GM10266 (cell line): Measurements from ENCODE around the gene PPP2R3C.
A peak's percentile ranks its signal among the peaks of the same experiment; 100 is the strongest.
"Not testable (repeated sequence)": the region's sequence is repeated elsewhere in the genome, so short reads cannot be mapped to it uniquely, and the experiment has no call there.

Experiments used
- DNase-seq: peaks from one replicate; pipeline ENCODE4 v3.0.0; 2012; ENCODE audit errors: extremely low spot score
- TF ChIP-seq, protein P1 (sequence below): IDR thresholded peaks from 2 replicates; pipeline ENCODE4 v1.5.1; 2012; ENCODE audit warnings: mild to moderate bottlenecking, low read depth; ENCODE audit not compliant: control insufficient read depth, insufficient read depth; ENCODE audit errors: missing control alignments

PPP2R3C gene

DNA sequence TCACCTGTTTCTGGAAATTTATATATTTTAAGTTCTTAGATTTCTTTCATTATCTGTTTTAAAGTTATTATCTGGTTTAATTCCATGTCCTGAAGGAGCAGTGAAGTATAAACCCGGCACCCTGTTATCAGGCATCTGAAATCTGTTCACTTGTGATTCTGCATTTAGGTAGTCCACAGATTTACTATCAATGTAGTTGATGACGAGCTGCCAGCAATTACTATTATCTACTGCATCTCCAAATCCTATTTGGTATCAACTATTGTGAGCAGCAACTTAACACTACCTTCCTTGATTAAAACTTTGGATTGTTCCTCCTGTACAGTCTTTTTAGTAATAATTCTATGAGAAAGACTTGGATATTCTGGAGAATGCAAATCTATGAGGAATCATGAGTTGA is 36.7 kb upstream of the PPP2R3C start:
- TF ChIP-seq, protein P1, sequence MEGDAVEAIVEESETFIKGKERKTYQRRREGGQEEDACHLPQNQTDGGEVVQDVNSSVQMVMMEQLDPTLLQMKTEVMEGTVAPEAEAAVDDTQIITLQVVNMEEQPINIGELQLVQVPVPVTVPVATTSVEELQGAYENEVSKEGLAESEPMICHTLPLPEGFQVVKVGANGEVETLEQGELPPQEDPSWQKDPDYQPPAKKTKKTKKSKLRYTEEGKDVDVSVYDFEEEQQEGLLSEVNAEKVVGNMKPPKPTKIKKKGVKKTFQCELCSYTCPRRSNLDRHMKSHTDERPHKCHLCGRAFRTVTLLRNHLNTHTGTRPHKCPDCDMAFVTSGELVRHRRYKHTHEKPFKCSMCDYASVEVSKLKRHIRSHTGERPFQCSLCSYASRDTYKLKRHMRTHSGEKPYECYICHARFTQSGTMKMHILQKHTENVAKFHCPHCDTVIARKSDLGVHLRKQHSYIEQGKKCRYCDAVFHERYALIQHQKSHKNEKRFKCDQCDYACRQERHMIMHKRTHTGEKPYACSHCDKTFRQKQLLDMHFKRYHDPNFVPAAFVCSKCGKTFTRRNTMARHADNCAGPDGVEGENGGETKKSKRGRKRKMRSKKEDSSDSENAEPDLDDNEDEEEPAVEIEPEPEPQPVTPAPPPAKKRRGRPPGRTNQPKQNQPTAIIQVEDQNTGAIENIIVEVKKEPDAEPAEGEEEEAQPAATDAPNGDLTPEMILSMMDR: no peak

DNA sequence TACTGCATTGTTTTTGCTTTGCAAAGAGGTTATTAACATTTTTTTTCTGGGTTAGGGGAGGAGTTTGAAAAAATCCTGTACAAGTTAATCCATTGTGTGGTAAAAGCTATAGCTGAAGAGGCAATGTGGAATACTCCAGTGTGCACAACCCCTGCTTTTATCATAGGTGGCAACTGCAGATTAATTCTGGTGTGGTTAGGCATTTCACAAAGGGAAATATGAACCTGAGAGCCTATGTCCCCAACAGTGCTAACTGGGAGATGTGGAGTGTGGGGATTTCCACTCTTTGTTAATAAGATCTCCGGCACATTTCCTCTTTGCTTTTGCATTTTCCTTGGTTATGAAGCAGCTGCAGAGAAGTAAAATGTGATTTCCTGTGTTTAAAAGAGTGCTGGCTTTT is 34.2 kb upstream of the PPP2R3C start:
- DNase-seq: peak; percentile 51

More for the DNA sequence above, 36.7 kb upstream of the PPP2R3C start:
- DNase-seq: no peak

DNA sequence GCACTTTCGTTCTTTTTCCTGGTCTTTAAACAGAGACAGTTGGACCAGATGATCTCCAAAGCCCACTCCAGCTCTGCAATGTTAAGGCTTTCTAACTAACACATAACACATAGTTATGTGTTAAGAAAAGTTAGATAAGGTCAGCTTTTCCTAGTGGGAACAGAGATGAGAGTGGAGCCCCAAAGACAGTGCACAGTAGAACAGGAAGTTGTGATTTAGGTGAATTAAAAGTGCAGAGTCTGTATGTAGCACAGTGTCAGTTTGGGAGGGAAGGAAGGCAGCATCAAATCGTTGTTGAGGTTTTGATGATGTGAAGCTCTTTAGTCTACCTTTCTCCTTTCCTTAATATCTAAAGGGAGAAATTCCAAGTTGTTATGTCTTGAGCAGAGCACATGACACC is 32.2 kb upstream of the PPP2R3C start:
- TF ChIP-seq, protein P1: no peak
- DNase-seq: no peak

More for the DNA sequence above, 34.2 kb upstream of the PPP2R3C start:
- TF ChIP-seq, protein P1: no peak

- DNase-seq: not testable (repeated sequence)
Measured at GRCh38 chr14:35152531-35152930, 30.7 kb upstream of the PPP2R3C start.

DNA sequence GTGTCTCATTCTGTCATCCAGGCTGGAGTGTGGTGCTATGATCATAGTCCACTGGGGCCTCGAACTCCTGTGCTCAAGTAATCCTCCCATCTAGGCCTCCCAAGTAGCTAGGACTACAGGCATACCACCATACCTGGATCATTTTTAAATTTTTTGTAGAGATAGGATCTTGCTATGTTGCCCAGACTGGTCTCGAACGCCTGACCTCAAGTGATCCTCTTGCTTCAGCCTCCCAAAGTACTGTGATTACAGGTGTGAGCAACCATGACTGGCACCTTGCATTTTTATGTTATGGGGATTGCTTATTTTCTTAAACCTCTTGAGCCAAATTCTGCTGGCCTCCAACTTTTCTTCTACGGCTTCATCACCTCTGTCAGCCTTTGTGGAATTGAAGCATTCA is 27.4 kb upstream of the PPP2R3C start:
- DNase-seq: no peak
- TF ChIP-seq, protein P1: no peak

DNA sequence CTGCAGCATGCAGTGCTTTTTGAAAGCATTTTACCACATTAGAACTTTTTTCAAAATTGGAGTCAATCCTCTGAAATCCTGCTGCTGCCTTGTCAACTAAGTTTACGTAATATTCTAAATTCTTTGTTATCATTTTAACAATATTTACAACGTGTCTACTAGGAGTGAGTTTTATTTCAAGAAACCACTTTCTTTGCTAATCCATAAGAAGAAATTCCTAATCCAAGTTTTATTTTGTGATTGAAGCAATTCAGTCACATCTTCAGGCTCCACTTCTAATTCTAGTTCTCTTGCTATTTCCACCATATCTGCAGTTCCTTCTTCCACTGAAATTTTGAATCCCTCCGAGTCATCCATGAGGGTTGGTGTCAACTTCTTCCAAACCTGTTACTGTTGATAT is 25.9 kb upstream of the PPP2R3C start:
- TF ChIP-seq, protein P1: no peak
- DNase-seq: no peak

DNA sequence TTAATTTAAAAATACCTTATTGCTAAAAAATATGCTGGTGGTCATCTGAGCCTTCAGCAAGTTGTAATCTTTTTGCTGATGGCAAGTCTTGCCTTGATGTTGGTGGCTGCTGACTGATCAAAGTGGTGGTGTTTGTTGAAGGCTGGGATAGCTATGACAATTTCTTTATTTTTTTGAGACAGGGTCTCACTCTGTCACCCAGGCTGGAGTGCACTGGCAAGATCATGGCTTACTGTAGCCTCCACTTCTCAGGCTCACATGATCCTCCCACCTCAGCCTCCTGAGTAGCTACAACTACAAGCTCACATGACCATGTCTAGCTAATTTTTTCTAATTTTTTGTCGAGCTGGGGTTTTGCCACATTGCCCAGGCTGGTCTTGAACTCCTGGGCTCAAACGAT is 25.4 kb upstream of the PPP2R3C start:
- TF ChIP-seq, protein P1: no peak
- DNase-seq: no peak

DNA sequence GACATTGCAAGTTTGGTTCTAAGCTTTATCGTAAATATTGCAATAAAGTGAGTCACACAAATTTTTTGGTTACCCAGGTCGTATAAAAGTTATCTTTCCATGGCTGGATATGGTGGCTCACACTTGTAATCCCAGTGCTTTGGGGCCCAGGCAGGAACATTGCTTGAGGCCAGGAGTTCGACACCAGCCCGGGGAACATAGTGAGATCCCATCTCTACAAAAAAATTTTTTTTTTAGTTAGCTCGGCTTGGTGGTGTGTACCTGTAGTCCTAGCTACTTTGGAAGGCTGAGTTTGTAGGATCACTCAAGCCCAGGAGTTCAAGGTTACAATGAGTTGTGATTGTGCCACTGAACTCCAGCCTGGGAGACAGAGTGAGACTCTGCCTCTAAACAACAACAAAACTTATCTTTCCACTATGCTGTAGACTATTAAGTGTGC is 24.9 kb upstream of the PPP2R3C start:
- TF ChIP-seq, protein P1: no peak
- no peak for DNase-seq
